ENCODE data around the gene BATF.

BATF gene

DNA sequence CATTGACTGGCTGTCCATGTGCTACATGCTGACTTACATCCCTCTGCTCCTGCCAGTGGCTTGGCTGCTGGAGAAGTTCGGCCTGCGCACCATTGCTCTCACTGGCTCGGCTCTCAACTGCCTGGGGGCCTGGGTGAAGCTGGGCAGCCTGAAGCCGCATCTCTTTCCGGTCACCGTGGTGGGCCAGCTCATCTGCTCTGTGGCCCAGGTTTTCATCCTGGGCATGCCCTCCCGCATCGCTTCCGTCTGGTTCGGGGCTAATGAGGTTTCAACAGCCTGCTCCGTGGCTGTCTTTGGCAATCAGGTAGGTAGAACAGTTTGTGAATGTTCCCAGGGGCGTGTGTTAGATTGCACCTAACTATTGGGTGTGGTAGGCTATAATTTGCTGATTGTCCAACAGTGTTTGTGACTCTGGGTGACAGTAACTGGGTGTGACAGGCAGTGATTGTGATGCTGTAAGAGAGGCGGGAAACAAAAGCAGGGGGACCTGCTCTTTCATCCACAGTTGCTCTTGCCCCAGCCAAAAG, 57.1 kb downstream of the BATF start:
- no peak for TF ChIP-seq CTCF (IDR thresholded peaks at IDR 0.05; ENCODE audit: low read depth, low read length)
- H3K4me3 ChIP-seq (replicated peaks in 1 of 2; ENCODE audit: low read depth in 2 of 2, low read length in 2 of 2) = peak overlapping the region; percentile 64 to 68
- peak in 1 of 2 donors; percentile 12 for DNase-seq (ENCODE audit: low read depth in 2 of 2)

GRCh38 chr14:75579882-75580281, 57.6 kb downstream of the BATF start:
- DNase-seq (ENCODE audit: low read depth in 2 of 2) = peak in 1 of 2 donors; percentile 29
- no peak for TF ChIP-seq CTCF (IDR thresholded peaks at IDR 0.05; ENCODE audit: low read depth, low read length)
- peak overlapping the region; percentile 64 to 68 for H3K4me3 ChIP-seq (replicated peaks in 1 of 2; ENCODE audit: low read depth in 2 of 2, low read length in 2 of 2)

DNA sequence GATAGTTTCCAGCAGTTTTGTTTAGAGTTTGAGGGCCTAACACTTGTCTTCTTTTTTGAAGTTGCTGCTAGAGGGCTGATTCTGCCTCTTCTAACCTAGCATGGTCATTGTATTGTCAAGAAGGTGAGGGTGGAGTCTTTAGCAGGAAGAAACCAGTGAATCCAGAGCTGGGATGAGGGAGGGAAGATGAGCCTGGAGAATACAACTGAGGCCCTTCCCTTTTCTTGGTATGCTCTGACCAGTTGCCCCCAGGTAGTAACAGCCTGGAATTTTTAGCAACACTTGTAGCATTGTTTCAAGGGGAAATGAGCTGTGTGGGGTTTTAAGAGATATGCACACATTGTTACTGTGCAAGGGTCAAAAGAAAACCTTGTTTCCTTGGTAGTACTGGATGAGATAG, 65.1 kb downstream of the BATF start:
- DNase-seq (ENCODE audit: low read depth in 2 of 2) = no peak
- H3K4me3 ChIP-seq (replicated peaks in 1 of 2; ENCODE audit: low read depth in 2 of 2, low read length in 2 of 2) = no peak overlapping the region
- TF ChIP-seq CTCF (IDR thresholded peaks at IDR 0.05; ENCODE audit: low read depth, low read length) = no peak

DNA sequence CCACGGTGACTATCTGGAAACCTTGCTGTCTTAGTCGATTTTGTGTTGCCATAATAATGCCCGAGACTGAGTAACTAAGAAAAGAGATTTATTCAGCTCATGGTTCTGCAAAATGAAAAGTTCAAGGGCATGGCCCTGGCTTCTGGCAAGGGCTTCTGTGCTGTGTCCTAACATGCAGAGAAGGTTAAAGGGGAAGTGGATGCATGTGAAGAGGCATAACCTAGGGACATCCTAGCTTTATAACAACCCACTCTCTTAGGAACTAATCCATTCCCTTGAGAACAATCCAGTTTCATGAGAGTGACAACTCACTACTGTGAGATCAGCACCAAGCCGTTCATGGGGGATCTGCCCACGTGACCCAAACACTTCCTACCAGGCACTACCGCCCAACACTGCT, 67.7 kb downstream of the BATF start:
- DNase-seq (ENCODE audit: low read depth in 2 of 2) = no peak
- no peak overlapping the region for H3K4me3 ChIP-seq (replicated peaks in 1 of 2; ENCODE audit: low read depth in 2 of 2, low read length in 2 of 2)

GRCh38 chr14:75591331-75591946, 69.2 kb downstream of the BATF start:
- no peak for TF ChIP-seq CTCF (IDR thresholded peaks at IDR 0.05; ENCODE audit: low read depth, low read length)
- no peak overlapping the region for H3K4me3 ChIP-seq (replicated peaks in 1 of 2; ENCODE audit: low read depth in 2 of 2, low read length in 2 of 2)
- DNase-seq (ENCODE audit: low read depth in 2 of 2) = no peak

More for the DNA sequence above, 67.7 kb downstream of the BATF start:
- no peak for TF ChIP-seq CTCF (IDR thresholded peaks at IDR 0.05; ENCODE audit: low read depth, low read length)

DNA sequence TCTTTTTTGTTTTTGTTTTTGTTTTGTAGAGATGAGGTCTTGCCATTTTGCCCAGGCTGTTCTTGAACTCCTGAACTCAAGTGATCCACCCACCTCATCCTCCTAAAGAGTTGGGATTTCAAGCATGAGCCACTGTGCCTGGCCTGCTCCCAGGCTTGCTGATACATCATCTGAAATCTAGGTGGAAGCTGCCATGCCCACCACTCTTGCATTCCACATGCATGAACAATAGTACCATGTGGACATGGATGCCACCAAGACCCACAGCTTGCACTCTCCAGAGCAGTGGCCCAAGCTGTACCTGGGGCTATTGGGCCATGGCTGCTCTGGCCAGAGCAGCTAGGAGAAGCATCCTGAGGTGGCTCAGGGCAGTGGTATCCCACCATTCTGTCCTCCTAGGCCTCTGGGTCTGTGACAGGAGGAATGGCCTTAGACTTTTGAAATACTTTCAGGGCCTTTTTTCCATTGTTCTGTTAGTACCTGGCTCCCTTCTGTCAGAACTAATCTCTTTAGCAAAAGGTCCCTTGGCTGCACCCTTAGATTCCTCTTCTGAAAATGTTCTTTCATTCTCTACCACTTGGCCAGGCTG, 69.8 kb downstream of the BATF start:
- H3K4me3 ChIP-seq (replicated peaks in 1 of 2; ENCODE audit: low read depth in 2 of 2, low read length in 2 of 2) = no peak overlapping the region
- no peak for DNase-seq (ENCODE audit: low read depth in 2 of 2)
- TF ChIP-seq CTCF (IDR thresholded peaks at IDR 0.05; ENCODE audit: low read depth, low read length) = no peak
